Activated CD4-positive, CD25-positive, alpha-beta regulatory T cell (primary cell): ENCODE results near the gene MIP.
"Not testable (repeated sequence)": the region's sequence is repeated elsewhere in the genome, so short reads cannot be mapped to it uniquely, and the experiment has no call there.

Experiments used
- DNase-seq, 4 experiments: peaks; one replicate each; lab custom pipeline; 2025; lab: John Stamatoyannopoulos, UW

MIP gene

GRCh38 chr12:56468216-56469006 lies 14.0 kb upstream of the MIP start, which contains the start of gene SPRYD4:
SPRYD4 (plus strand) TSS chr12:56468578; CDS start chr12:56468592, 14 bp downstream.
- DNase-seq, result peak; percentile 82 to 92 (median 86)

- DNase-seq, result no peak
Measured at GRCh38 chr12:56462565-56462964, 8.1 kb upstream of the MIP start.

- no peak for DNase-seq
Measured at GRCh38 chr12:56461235-56462159, 7.0 kb upstream of the MIP start.

- DNase-seq, result no peak
Measured at GRCh38 chr12:56457817-56458216, 3.4 kb upstream of the MIP start.

- no peak for DNase-seq
Measured at GRCh38 chr12:56451147-56451546, 3.3 kb downstream of the MIP start.

- DNase-seq, result no peak
Measured at GRCh38 chr12:56450241-56450640, 4.2 kb downstream of the MIP start.

GRCh38 chr12:56449622-56449984 lies 4.9 kb downstream of the MIP start:
- DNase-seq, result no peak

GRCh38 chr12:56448860-56449621 lies 5.4 kb downstream of the MIP start, which contains the start of gene TIMELESS:
TIMELESS (minus strand) TSS chr12:56449426; CDS start chr12:56434170, 15,256 bp downstream.
- peak; percentile 66 to 71 (median 67) for DNase-seq

- DNase-seq, result not testable (repeated sequence)
Measured at GRCh38 chr12:56443208-56443607, 11.2 kb downstream of the MIP start.

GRCh38 chr12:56437430-56438176 lies 16.9 kb downstream of the MIP start:
- no peak for DNase-seq

- DNase-seq, result no peak
Measured at GRCh38 chr12:56434828-56435227, 19.6 kb downstream of the MIP start.

GRCh38 chr12:56431850-56432249 lies 22.6 kb downstream of the MIP start:
- DNase-seq, result no peak

GRCh38 chr12:56431288-56431687 lies 23.2 kb downstream of the MIP start:
- DNase-seq, result no peak

- no peak for DNase-seq
Measured at GRCh38 chr12:56425940-56426438, 28.5 kb downstream of the MIP start.

- no peak for DNase-seq
Measured at GRCh38 chr12:56425193-56425592, 29.3 kb downstream of the MIP start.

- DNase-seq, result no peak
Measured at GRCh38 chr12:56420411-56420810, 34.0 kb downstream of the MIP start.

GRCh38 chr12:56417739-56418138 lies 36.7 kb downstream of the MIP start:
- no peak for DNase-seq

- no peak for DNase-seq
Measured at GRCh38 chr12:56414401-56414800, 40.1 kb downstream of the MIP start.

GRCh38 chr12:56413392-56413791 lies 41.1 kb downstream of the MIP start:
- DNase-seq, result no peak

- no peak for DNase-seq
Measured at GRCh38 chr12:56411781-56412639, 42.4 kb downstream of the MIP start.
